NCI-H226 (cell line): ENCODE data around the gene SMIM22.
"Not testable (repeated sequence)": the region's sequence is repeated elsewhere in the genome, so short reads cannot be mapped to it uniquely, and the experiment has no call there.

Experiments
- DNase-seq: peaks from one replicate; pipeline ENCODE4 v3.0.0-alpha.2; 2015

SMIM22 gene

DNA sequence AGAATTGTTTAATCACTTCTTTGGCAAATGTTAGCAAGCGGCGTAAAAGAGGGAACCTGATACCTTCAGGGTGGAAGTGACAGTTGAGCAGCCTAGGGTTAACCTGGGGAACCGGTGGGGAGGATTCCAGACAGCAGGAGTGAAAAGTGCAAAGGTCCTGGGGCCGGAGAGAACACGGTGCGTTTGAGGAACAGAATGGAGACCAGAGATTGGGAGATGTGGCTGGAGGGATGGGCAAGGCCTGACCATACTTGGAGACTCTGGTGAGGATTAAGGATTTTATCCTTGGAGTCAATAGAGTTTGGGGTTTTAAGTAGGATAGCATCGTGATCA lies 25.9 kb upstream of the SMIM22 start:
- no peak for DNase-seq

DNA sequence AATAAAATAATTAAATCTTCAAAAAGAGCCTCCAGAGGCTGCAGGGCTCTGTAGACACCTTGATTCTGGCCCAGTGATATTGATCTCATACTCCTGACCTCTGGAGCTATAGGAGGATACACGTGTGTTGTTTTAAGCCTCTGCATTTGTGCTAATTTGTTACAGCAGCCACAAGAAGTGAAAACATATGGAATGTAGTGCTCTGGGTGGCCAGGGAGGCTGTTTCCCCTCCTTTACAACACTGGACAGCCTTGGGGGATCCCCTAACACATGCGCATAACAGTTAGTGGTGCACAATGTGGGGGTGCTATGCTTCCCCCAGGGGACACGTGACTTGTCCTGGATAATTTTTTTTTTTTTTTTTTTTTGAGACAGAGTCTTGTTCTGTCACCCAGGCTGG lies 23.5 kb upstream of the SMIM22 start:
- no peak for DNase-seq

DNA sequence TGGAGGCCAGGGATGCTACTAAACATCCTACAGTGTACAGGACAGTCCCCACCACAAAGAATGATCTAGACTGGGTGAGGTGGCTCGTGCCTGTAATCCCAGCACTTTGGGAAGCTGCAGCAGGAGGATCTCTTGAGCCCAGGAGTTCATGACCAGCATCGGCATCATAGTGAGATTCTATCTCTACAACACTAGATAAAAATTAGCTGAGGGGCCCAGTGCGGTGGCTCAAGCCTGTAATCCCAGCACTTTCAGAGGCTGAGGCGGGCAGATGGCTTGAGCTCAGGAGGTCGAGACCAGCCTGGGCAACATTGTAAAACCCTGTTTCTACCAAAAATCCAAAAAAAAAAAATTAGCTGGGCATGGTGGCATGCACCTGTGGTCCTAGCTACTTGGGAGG lies 22.8 kb upstream of the SMIM22 start:
- no peak for DNase-seq

DNA sequence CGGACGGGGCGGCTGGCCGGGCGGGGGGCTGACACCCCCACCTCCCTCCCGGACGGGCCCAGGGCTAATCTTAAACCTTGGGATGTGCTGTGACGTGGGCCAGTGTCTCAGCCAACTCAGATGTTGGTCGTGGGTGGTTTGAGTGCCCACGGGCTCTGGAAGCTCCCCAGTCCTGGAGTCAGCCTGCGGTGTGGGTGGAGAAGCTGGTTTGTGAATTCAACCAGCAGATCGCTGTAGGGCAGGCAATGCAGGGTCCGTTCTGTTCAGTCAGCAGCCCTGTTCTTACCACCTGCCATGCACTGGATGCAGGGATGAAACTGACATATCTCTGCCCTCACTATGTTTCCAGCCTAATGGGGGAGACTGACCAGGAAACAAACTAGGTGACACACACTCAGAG lies 20.2 kb upstream of the SMIM22 start:
- no peak for DNase-seq

DNA sequence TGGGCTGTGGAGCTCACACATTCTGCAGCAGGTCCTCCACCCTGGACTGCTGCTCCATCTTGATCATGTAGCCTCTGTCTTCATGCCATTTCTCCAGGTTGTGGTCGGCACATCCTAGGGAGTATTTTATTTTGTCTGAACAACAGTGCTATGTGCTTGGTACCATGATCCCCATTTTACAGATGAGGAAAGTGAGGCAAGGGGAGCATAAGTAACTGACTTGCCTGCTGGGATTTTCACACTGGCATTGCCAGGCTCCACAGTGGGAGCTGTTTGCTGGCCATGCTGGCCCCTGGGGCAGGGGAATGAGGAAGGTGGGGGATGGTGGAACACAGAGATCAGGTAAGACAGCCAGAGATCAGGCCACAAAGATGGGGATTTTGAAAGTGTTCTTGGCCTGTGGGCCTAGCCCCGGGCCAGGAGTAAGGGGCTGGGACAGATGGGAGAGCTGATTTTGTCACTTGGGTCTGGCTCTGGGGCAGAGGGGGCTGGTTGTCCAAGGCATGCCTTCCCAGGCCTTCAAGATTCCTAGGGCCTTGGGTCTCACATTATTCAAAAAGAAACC lies 18.9 kb upstream of the SMIM22 start:
- no peak for DNase-seq

GRCh38 chr16:4777339-4778049 lies 17.7 kb upstream of the SMIM22 start:
- no peak for DNase-seq

- DNase-seq: no peak
Observed at GRCh38 chr16:4778050-4778392, 17.1 kb upstream of the SMIM22 start.

- no peak for DNase-seq
Observed at GRCh38 chr16:4780235-4780634, 14.9 kb upstream of the SMIM22 start.

DNA sequence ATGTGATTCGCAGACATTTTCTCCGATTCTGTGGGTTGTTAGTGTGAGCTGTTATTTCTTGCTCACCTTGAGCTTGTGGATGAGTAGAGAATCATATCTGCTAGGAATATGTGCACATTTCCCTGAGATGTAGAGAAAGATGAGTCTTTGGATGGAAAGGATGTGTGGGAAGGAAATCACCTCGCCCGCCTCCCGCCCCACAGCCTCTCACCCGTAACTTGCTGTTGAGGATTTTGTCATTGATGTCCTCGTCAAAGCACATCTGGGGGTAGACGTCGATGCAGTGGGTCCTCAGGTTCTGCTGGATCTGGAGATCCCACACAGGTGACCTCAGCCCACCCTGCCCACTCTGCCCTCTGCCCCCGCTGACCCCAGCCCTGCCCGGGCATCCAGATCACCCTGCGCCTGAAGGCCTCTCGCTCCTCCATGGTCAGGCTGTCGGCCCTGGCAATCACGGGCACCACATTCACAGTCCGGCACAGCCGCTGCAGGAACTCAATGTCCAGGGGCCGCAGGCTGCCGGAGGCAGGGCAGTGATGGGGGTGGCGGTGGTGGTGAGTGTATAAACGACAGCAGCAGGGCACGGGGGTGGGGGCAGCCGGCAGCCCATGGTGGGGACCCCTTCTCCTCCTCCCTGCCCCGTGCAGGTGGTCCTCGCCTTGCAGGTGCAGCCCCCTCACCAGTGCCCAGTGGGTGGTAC lies 11.8 kb upstream of the SMIM22 start:
- no peak for DNase-seq

DNA sequence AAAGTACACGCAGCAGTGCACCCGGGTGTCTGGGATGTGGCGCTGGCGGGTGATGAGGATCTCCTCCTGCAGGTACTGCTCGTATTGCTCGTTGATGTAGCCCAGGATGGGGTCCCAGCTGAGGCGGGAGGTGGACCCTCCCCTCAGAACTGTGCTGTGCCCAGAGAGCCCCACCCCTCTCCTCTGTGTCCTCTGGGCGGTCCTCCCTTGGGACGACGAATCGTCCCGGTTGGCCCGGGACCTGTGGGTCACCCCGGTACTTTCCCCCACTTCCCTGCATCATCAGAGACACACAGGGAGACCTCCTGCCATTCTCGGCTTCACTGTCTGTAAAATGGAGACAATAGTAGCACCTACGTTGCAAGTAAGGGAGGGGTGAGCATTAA lies 11.2 kb upstream of the SMIM22 start:
- no peak for DNase-seq

DNA sequence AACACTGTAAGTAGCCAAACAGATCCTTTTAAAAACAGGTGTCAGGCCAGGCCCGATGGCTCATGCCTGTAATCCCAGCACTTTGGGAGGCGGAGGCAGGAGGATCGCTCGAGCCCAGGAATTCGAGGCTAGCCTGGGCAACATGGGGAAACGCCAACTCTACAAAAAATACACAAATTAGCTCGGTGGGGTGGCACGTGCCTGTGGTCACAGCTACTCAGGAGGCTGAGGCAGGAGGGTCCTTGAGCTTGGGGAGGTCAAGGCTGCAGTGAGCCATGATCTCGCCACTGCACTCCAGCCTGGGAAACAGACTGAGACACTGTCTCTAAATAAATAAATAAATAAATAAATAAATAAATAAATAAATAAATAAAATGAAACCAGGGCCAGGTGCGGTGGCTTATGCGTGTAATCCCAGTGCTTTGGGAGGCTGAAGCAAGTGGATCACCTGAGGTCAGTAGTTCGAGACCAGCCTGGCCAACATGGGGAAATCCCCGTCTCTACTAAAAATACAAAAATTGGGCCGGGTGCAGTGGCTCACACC lies 10.7 kb upstream of the SMIM22 start:
- not testable (repeated sequence) for DNase-seq

DNA sequence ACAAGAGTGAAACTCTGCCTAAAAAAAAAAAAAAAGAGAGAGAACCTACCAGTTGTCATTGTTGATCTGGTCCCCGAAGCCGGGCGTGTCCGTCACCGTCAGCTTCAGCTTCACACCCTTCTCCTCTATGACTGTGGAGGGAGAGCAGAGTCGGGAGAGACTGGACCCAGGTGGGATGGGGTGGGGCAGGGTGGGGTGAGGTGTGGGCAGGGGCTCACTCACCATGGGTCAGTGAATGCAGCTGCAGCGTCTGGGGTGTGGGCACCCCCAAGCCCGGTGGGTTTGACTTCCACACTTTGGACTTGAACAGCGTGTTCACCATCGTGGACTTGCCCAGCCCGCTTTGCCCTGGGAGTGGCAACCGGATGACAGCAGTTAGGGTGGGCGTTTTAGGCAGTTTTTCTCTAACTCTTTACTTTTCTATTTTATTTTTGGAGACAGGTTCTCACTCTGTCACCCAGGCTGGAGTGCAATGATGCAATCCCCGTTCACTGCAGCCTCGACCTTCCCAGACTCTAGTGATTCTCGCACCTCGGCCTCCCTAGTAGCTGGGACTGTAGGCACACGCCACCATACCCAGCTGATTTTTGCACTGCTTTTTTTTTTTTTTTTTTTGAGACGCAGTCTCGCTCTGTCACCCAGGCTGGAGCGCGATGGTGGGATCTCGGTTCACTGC lies 9.3 kb upstream of the SMIM22 start:
- DNase-seq: no peak

DNA sequence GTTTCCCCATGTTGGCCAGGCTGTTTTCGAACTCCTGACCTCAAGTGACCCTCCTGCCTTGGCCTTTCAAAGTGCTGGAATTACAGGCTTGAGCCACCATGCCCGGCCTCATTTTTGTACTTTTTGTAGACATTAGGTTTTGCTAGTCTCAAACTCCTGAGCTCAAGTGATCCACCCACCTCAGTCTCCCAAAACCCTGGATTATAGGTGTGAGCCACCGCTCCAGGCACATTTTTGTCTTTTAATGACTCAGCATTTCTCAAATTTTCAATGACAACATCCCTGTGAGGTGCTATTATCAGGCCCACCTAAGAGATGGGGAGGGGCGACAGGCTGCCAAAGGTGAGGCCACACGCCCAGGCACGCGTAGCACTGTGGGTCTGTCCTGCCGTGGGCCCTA lies 8.1 kb upstream of the SMIM22 start:
- no peak for DNase-seq

DNA sequence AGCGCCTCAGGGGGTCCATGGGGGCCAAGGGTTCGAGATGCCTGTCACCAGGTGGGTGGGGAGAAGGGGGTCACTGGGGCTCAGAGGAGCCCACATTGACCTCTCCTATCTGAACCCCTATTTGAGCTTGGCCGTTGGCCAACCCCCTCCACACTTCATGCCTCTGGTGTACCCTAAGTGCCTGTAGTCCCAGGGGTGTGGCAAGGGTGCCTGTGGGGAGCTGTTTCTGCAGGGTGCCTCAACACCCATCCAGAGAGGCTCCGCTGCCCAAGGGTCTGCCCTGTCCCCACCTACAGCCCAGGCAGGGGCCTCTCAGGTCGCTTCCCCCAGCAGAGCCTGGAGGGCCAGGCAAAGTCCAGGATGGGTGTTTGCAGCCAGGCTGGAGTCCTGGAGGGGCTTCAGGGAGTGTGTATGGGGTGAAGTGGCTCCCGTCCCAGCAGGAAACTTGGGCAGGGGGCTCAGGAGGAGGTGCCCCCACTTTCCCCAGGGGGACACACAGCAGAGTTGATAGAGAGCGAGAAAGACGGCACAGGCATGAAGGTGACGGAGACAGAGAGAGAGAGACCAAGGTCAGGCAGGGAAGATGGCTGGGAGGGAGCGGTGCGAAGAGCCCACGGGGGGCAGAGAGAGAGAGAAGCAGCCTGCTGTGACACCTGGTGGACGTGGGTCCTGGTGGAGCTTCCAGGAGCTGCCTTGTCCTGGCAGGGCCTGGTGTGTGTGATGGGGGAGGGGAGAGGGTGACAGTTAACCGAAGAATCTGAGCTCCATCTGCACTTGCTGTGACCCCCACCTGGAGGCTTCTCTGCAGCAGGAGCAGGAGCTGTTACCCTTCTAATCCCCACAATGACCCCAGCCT lies 7.3 kb upstream of the SMIM22 start, which contains the start of gene SEPTIN12:
Gene SEPTIN12 (minus strand): TSS at position 719 of the 856 bp plus-strand sequence. CDS start 700 bp downstream, at position 19.
- no peak for DNase-seq

DNA sequence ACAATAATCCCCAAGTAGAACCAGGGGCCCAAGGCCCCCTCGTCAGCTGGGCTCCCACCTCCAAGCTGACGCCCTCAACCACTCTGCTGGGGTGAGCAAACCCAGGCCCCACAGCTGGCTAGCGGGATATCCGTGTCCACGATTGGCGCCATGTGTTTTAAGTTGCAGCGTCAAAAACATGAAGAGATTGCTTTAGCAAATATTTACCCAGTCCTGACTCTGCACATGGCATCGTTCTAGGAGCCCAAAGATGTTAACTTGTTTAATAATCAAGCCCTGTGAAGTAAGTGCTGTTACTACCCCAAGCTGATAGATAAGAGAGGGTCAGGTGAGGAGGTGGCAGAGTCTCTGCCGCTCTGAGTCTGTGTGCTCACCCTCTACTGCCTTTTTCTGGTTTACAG lies 6.7 kb upstream of the SMIM22 start:
- DNase-seq: no peak

DNA sequence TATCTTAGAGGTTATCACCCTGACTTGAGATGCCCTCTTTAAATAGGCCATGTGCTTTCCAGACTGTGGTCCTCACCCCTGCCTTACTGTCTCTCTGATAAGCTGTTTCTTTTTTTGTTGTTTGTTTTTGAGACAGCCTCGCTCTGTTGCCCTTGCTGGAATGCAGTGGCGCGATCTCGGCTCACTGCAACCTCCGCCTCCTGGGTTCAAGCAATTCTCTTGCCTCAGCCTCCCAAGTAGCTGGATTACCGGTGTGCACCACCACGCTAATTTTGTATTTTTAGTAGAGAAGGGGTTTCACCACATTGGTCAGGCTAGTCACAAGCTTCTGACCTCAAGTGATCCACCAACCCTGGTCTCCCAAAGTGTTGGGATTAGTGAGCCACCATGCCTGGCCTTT lies 6.3 kb upstream of the SMIM22 start:
- DNase-seq: no peak

DNA sequence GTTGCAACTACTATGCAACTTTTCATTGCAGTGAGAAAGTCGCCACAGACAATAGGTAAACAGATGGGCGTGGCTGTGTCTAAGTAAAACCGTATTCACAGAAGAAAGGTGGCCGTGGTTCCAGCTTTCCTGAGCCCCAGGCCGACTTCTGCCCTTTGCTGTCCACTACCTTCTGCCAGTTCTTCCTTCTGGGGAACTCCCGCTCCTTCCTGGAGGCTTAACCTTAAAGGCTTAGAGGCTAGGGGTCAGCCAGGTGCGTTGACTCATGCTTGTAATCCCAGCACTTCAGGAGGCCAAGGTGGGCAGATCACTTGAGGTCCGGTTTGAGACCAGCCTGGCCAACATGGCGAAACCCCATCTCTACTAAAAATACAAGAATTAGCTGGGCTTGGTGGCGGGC lies 4.9 kb upstream of the SMIM22 start:
- DNase-seq: no peak

DNA sequence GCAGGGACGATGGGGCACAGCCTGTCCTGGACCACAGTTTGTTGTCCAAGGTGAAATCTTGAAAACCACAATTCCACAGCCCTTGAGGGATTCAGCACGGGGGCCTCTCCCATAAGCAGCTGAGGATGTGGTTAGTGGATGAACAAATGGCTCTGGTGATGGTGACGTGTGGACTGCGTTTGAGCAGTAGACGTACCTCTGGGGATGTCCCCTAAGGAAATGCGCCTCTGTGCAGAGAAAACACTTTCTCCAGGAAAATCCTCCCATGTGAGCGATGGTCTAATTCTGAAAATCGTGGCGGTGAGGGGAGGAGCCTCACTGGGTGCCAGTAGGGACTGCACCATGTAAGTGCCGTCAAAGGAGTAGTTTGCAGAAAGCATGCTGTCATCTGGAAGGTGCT lies 4.3 kb upstream of the SMIM22 start:
- no peak for DNase-seq

DNA sequence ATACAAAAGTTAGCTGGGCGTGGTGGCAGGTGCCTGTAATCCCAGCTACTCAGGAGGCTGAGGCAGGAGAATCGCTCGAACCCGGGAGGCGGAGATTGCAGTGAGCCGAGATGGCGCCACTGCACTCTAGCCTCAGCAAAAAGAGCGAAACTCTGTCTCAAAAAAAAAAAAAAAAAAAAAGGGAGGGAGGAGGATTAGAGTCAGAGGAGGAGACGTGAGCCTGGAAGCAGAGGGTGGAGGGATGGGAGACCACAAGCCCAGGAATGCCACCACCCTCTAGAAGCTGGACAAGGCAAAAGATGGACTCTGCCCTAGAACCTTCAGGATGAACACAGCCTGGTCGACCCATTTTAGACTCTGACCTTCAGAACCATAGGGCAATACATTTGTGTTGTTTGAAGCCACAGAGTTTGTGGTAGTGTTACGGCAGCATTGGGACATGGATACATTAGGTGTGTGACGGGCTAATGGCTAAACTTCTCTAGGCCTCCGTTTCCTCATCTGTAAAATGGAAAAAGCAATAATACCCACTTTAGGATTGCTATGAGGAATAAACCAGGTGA lies 2.1 kb upstream of the SMIM22 start:
- DNase-seq: no peak

GRCh38 chr16:4795828-4796572 lies 831 bp downstream of the SMIM22 start:
- no peak for DNase-seq

- DNase-seq: no peak
Observed at GRCh38 chr16:4796982-4797804, 2.0 kb downstream of the SMIM22 start.
